GM21447 (cell line): ENCODE measurements around the gene AQP10.
"Not testable (repeated sequence)": the region's sequence is repeated elsewhere in the genome, so short reads cannot be mapped to it uniquely, and the experiment has no call there.

Source experiments
- ATAC-seq: cut with Tn5 transposase; IDR thresholded peaks from one replicate; pipeline ENCODE4 v1.9.1; 2021; ENCODE audit not compliant: unreplicated experiment

Gene AQP10, protein sequence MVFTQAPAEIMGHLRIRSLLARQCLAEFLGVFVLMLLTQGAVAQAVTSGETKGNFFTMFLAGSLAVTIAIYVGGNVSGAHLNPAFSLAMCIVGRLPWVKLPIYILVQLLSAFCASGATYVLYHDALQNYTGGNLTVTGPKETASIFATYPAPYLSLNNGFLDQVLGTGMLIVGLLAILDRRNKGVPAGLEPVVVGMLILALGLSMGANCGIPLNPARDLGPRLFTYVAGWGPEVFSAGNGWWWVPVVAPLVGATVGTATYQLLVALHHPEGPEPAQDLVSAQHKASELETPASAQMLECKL

DNA sequence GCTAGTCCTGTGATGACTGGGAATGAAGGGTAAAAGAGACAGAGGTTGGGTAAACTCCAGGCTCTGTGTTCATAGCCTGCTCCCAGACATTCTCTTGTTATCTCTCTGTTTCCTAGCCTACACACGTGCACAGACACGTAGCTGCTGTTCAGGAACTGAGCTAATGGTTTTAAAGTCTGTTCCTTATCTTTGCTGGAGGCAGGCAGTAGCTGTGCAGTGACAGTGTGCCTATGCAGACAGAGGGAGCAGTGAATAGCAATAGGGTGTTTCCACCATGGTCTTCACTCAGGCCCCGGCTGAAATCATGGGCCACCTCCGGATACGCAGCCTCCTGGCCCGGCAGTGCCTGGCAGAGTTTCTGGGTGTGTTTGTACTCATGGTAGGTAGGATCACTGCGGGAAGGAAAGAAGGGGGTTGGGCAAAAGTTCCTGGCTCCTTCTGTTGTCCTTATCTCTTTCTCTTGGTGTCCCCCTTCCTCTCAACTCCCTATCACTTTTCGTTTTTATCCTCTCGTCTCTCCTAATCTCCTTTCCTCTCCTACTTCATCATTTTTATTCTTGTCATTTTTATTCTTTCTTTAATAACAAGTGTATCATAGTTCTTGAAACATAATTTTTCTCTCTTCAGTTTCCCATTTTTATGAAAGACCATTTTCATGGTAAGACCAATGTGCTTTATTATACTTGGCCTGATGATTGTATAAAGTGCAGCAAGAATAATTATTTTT, at the start of gene AQP10:
Gene AQP10 (plus strand): TSS at position 212 of the 727 bp plus-strand sequence. CDS start 63 bp downstream, at position 275.
- no peak for ATAC-seq

DNA sequence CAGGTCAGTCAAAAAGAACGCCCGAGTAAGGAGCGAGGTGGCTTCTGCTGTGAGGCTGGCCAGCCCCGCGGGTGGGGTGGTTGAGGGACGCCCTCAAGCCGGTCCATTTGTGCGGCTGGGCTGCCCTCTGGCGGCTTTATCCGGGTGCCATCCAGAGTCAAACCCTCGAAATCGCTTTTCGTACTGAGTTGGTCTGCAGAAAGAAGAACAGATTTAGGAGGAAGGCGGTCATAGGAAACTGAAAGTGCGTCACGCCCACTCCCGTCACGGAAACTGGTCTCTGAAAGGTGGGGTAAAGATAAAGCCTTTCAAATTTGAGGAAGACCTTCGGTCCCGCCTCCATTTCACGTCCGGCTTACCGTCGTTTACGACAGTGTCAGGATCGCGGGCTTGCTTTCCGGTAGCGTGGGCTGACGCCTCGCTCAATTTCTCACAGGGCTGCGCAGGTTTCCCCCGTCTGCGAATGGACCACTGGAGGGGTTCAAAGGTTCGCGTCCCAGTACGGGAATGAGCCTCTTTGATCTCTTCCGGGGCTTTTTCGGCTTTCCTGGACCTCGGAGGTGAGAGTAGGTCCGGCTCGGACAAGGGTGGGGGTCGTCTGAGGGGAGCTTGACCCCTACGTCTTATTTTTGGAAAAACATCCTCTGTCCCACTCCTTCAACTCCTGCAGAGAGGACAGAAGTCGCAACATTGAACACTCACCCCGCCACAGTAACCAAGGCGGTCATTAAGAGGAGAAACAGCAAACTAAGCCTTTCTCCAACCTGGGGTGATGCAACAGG, 48.5 kb upstream of the AQP10 start, which contains the start of gene HAX1:
Gene HAX1 (plus strand): TSS at position 413 of the 782 bp plus-strand sequence. CDS start 95 bp downstream, at position 508.
- peak; percentile 85 for ATAC-seq

DNA sequence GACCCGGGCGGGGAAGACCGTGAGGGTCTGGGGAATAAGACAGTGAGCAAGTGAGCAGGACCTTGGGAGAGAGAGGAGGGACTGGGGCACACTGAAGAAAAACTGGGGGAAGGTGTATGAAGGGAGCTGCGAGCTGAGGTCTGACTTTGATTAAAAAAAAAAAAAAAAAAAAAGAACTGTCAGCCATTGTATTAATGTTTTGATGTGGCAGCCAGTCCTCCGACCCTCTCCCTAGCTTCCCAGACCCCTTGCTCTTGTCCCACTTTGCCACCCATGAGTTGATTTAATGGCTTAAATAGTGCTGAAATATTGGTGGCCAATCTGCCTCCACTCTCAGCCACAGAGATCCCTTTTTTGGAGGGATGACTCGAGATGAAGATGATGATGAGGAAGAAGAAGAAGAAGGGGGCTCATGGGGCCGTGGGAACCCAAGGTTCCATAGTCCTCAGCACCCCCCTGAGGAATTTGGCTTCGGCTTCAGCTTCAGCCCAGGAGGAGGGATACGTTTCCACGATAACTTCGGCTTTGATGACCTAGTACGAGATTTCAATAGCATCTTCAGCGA, 47.8 kb upstream of the AQP10 start:
- no peak for ATAC-seq

DNA sequence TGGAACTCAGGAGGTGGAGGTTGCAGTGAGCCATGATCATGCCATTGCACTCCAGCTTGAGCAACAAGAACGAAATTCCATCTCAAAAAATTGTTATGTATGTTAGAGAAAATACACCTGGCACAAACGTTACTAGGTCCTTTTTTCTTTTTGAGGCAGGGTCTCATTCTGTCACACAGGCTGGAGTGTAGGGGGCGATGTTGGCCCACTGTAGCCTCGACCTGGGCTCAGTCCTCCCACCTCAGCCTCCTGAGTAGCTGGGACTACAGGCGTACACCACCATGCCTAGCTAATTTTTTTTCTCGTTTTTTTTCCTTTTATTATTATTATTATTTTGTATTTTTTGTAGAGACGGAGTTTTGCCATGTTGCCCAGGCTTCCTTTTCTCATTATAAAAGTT, 44.1 kb upstream of the AQP10 start:
- no peak for ATAC-seq

DNA sequence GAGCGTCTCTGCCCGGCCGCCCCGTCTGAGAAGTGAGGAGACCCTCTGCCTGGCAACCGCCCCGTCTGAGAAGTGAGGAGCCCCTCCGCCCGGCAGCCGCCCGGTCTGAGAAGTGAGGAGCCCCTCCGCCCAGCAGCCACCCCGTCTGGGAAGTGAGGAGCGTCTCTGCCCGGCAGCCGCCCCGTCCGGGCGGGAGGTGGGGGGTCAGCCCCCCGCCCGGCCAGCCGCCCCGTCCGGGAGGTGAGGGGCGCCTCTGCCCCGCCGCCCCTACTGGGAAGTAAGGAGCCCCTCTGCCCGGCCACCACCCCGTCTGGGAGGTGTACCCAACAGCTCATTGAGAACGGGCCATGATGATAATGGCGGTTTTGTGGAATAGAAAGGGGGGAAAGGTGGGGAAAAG, 33.3 kb upstream of the AQP10 start:
- ATAC-seq, result not testable (repeated sequence)

DNA sequence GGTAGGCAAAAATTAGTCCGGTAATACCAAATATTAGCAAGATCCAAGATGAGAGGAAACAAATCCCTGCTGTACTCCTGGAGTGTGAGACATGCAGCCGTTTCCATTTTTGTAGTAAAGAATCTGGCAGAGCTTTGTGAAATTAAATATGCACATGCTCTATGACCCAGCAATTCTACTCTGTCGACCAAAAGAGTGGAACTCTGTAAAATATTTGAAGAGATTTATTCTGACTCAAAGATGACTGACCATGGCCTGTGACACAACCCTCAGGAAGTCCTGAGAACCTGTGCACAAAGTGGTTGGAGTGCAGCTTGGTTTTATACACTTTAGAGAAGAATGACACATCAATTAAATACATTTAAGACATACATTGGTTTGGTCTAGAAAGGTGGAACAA, 32.2 kb upstream of the AQP10 start:
- ATAC-seq, result no peak

DNA sequence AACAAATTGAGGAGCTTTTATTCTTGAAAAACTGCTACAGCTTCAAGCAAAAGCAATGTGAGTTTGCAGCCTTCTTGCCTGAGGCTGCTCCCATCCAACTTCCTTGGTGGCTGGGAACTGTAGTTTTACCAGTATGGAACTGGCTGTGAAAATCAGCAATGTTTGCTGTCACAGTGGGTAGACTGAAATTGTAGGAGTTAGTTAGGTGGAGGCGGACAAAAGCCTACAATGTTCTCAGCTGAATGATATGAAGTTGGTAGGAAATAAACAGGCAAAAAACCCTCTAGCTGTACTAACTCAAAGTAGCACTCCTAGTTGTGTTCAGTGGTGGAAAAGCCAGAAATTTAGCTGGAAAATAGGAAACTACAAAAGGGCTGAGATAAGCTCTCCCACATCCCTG, 30.0 kb upstream of the AQP10 start:
- no peak for ATAC-seq

DNA sequence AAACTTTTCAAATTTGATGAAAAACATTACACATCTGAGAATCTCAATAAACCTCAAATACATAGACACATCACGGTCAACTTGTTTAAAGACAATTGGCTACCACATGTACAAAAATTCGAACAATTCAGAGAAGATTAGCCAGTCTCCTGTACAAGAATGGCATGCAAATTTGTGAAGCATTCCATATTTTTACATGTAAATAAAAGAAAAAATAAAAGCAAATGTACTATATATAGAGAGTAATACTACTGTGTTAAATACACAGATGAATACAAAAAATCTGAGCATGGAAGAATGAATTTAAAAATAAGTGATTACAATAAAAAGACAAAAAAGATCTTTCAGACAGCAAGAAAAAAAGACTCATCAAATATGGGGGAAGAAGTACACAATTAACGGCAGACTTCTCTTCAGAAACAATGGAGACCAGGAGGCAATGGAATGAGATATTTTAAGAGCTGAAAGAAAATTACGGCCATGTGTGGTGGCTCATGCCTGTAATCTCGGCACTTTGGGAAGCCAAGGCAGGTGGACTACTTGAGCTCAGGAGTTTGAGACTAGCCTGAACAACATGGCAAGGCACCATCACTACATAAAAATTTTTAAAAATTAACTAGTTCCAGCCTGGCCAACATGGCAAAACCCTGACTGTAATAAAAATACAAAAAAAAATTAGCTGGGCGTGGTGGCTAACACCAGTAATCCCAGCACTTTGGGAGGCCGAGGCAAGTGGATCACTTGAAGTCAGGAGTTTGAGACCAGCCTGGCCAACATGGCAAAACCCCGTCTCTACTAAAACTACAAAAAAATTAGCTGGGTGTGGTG, 25.3 kb upstream of the AQP10 start:
- ATAC-seq, result no peak

DNA sequence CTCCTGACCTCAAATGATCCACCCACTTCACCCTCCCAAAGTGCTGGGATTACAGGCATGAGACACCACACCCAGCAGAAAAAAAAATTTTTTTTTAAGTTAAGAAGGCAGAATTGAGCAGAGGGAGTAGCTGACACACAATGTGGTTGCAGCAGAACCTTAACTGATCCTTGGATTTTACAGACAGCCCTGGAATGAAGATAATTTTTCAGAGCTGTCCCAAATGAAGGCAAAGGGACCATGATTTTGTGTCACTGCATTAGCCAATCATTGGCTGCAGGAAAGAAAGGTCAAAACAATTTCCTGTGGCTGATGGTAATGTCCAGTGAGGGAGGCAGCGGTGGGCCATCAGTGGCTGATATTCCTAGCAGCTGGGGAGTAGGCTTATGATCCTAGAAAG, 19.3 kb upstream of the AQP10 start:
- ATAC-seq, result no peak

DNA sequence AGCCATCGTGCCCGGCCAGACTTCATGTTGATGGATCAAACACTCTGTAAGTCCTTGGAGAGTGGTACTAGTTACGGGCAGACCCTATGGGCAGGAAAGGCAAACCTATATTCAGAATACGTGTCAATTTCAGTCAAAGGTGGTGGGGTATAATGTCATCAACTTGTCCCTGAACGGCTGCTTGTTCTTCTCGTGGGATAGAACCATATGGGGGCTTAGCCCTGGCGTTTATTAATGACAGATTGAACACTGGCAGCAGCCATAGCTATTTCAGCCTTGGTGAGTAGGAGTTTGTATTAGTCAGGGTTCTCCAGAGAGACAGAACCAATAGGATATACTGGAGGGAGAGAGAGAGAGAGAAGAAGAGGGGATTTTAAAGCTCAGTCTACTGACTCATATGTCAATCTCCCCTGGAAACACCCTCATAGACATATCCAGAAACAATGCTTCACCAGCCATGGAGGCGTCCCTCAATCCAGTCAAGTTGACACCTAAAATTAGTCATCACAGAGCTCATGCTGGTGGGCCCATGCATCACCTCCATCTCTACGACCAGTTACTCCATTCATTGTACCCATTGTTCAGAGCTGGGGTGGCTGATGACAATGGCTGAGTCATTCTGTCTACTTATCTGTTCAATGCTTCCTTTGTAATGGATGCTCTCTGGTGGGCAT, 16.1 kb upstream of the AQP10 start:
- ATAC-seq, result no peak

DNA sequence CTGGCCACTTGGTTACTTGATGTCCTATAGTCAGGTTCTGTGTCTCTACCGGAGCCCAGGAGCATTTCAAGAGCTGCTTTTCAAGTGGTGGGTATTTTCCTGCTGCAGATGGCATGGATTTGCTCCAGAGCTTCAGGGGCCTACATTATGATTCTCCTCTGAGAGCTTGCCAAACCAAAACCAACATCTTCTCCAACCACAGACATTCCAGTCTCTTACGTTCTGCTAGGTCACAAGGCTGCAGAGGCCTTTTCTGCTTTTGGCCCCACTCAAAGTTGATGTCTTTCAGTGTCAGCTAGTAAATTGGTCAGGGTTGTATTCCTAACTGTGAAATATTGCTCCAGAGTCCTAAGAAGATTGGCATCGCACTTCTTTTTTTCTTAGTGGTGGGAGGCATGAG, 14.7 kb upstream of the AQP10 start:
- no peak for ATAC-seq

DNA sequence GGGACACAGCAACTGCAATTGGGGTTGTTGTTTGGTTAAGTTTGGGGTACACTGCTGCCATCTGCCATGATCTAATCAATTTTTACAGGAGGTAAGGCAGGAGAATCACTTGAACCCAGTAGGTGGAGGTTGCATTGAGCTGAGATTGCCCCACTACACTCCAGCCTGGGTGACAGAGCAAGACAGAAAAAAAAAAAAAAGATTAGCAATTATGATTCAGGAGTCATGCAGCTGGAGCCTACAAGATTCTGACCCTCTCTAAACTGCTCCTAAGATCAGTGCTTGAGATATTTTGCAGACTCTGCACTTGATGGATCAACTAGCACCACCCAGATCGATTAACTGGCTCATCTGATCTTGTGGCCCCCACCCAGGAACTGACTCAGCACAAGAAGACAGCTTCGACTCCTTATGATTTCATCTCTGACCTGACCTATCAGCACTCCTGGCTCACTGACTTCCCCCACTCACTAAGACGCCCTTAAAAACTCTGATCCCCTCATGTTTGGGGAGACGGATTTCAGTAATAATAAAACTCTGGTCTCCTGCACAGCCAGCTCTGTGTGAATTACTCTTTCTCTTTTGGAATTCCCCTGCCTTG, 13.1 kb upstream of the AQP10 start:
- ATAC-seq, result not testable (repeated sequence)

DNA sequence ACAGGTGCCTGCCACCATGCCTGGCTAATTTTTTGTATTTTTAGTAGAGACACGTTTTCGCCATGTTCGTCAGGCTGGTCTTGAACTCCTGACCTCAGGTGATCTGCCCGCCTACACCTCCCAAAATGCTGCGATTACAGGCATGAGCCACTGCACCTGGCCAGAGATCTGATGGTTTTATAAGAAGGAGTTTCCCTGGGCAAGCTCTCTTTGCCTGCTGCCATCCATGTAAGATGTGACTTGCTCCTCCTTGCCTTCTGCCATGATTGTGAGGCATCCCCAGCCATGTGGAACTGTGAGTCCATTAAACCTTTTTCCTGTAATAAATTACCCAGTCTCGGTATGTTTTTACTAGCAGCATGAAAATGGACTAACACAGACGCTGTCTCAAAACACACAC, 11.8 kb upstream of the AQP10 start:
- not testable (repeated sequence) for ATAC-seq

DNA sequence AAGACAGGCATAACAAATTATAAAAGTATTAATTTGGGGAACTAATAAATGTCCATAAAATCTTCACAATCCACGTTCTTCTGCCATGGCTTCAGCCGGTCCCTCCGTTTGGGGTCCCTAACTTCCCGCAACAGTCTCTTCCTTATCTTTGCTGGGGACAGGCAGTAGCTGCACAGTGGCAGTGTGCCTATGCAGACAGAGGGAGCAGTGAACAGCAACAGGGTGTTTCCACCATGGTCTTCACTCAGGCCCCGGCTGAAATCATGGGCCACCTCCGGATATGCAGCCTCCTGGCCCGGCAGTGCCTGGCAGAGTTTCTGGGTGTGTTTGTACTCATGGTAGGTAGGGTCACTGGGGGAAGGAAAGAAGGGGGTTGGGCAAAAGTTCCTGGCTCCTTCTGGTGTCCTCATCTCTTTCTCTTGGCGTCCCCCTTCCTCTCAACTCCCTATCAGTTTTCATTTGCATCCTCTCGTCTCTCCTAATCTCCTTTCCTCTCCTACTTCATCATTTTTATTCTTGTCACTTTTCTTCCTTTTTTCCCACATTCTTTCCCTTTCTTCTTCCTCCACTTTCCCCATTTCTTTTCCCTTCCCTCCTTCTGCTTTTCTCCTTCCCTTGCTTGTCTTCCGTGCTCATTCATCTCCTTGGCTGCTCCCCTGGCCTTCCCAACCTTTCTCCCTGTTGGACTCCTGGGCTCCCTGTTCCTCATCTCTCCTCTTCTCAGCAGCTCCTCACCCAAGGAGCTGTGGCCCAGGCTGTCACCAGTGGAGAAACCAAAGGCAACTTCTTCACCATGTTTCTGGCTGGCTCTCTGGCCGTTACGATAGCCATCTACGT, 8.4 kb upstream of the AQP10 start:
- ATAC-seq, result not testable (repeated sequence)

DNA sequence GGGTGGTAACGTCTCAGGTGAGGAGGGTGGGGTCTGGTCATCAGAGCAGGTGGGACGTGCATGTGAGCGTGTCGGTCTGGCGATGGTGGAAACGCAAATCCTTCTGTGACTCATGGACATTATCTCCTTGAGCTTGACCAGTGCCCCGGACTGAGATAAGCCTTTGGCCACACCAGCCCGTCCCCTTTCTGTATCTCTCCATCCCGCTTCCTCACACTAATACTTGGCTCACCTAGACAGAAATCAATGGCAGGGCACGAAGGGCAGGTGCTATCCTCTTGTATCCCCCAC, 7.9 kb upstream of the AQP10 start:
- ATAC-seq, result no peak

DNA sequence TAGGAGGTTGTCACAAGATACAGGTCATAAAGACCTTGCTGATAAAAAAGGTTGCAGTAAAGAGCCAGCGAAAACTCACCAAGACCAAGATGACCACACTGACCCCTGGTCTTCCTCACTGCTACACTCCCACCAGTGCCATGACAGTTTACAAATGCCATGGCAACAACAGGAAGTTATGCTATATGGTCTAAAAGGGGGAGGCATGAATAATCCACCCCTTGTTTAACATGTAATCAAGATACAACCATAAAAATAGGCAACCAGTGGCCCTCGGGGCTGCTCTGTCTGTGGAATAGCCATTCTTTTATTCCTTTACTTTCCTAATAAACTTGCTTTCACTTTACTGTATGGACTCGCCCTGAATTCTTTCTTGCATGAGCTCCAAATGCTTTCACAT, 6.7 kb upstream of the AQP10 start:
- ATAC-seq, result not testable (repeated sequence)

DNA sequence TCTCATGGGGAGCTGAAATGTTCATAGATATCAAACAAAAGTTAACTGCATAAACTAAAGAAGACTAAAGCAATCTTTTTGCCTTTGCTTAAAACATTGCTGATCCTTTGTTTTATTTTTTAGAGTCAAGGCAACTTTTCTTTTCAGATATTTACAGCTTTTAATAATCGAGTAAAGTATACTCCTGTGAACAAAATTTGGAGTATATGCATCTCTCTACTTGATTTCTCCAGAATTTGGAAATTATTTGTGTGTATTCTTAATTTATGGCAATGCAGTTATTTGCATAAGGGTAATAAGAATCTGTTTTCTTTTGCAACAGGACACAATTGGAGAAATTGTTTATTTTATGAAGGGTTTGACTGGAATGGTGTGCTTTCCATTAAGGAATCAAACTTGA, 4.2 kb upstream of the AQP10 start:
- ATAC-seq, result no peak

DNA sequence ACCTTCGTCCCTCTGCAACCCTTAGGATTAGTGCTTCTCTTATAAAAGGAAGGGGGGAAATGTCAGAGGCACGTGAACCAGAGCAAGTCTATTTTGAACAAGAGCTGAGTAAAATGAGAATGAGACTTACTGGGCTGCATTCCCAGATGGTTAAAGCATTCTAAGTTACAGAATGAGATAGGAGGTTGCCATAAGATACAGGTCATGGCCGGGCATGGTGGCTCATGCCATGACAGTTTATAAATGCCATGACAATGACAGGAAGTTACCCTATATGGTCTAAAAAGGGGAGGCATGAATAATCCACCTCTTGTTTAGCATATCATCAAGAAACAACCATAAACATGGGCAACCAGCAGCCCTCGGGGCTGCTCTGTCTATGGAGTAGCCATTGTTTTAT, 2.5 kb upstream of the AQP10 start:
- ATAC-seq, result no peak

DNA sequence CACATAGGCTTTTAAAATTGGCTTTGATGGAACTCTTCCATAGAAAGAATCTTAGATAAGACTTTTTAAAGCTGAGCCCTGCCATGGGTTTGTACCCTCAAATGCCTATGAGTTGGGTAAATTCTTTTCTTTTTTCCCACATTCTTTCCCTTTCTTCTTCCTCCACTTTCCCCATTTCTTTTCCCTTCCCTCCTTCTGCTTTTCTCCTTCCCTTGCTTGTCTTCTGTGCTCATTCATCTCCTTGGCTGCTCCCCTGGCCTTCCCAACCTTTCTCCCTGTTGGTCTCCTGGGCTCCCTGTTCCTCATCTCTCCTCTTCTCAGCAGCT, 679 bp downstream of the AQP10 start:
- ATAC-seq, result not testable (repeated sequence)
